HG03066 (cell line): ENCODE data around the gene DKK1.

Source experiments
- ATAC-seq: cut with Tn5 transposase; IDR thresholded peaks from one replicate; pipeline ENCODE4 v1.9.1; 2021; ENCODE audit warnings: low read depth; ENCODE audit not compliant: unreplicated experiment

The DKK1 gene

DNA sequence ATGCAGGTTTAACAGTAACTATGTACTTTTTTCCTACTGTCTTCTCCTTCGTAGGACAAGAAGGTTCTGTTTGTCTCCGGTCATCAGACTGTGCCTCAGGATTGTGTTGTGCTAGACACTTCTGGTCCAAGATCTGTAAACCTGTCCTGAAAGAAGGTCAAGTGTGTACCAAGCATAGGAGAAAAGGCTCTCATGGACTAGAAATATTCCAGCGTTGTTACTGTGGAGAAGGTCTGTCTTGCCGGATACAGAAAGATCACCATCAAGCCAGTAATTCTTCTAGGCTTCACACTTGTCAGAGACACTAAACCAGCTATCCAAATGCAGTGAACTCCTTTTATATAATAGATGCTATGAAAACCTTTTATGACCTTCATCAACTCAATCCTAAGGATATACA is 2.4 kb downstream of the DKK1 start:
- no peak for ATAC-seq

DNA sequence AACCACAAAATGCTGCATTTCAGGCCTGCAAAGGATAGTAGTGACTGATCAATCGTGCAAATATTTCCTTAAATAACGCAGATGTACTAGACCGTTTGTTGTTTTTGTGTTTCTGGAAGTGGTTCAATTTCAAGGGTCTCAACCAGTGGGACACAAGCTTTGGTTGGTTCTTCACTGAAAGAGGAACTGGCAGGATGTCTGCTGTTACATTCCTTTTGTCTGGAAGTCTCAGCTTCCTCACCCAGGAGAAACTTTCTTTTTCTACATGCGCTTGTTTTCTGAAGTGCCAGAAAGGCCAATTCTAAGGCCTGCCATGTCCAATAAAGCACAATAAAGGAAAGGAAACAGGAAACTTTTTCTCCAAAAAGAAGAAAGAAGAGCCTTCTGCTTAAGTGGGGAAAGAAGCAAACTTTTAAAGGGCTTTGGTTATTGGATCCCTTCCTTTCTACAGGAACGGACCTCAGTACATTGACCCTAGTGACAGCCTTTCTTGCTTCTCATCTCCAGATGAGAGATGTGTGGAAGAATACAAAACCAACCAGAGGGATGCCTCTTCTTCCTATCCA is 4.1 kb downstream of the DKK1 start:
- ATAC-seq, result no peak

DNA sequence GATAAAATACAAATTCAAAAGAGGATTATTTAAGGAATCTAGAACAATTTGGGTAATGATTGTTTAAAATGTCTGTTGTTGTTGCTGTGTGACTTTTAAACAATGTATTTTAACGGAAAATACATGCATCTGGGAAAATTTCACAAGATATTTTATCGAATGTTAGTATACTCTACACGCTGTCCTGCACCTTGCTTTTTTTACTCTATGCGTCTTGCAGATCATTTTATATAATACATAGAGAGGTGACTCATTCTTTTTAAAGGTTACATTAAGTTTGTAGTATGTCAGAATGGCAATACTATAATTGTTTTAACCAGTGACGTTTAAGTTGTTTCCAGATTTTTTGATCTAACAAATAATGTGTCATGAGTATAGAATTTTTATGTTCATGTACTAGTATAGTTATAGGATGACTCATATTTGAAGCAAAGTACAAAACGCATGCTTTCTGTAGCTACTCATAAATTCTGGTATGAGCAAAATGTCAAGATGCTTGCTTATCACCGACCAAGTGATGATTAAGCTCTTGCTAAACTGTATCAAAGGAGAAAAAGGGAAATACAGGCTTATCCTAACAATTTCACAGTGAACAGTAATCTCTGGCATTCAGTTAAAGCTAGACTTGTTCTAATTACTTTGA is 4.9 kb downstream of the DKK1 start:
- ATAC-seq, result no peak

DNA sequence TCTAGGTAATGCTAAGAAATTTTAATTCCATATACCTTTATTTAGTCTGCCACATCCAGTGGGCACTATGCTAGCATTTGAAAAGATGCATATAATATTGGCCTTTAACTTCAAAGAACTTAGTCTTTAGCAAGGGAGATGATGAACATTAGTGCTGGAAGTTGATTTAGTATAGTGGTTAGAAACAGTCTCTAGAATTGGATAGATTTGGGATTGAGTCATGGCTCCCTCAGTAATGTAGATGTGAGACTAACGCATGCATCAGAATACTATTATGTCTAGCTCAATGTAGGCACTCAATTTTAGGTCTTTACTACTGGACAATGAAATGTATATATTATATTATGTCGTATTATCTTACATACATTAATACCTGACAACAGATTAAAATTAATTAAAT is 5.8 kb downstream of the DKK1 start:
- no peak for ATAC-seq

DNA sequence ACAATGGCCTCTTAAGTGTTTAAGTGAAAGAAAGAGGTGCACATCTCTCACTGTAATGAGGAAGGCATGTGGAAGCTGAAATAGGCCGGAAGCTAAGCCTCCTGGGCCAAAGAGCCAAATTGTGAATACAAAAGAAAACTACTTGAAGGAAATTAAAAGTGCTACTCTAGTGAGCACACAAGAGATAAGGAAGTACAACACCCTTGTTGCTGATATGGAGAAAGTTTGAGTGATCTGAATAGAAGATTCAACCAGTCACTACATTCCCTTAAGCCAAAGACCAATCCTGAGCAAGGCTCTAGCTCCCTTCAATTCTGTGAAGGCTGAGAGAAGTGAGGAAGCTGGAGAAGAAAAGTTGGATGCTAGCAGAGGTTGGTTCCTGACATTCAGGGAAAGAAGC is 8.2 kb downstream of the DKK1 start:
- ATAC-seq, result no peak

DNA sequence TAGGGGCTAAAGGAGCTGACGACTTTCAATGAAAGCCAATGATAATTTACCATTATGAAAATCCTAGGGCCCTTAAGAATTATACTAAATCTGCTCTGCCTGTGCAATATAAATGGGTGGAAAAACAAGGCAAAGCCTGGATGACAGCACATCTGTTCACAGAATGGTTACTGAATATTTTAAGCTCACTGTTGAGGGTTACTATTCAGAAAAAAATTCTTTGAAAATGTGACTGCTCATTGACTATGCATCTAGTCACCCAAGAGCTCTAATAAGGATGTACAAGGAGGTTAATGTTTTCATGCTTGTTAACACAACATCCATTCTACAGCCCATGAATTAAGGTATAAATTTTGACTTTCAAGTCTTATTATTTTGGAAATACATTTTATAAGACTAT is 8.9 kb downstream of the DKK1 start:
- no peak for ATAC-seq

DNA sequence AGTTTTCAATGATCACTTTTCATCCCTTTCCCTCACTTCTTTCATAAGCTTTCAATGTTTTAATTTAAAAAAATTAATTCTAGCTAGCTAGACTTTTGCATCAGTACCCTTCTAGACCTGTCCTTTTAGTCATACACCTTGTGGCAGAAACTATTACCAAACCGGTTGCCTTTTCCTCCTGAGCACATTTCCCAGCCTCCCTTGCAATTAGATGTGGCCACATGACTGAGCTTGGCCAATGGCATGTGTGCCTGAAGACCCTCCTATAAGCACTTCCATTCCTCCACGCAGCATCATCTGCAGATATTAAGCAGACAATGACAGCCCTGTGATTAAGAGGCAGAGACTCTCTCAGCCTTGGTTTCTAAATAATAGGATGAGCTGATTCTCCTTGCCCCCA is 12.3 kb downstream of the DKK1 start:
- no peak for ATAC-seq

DNA sequence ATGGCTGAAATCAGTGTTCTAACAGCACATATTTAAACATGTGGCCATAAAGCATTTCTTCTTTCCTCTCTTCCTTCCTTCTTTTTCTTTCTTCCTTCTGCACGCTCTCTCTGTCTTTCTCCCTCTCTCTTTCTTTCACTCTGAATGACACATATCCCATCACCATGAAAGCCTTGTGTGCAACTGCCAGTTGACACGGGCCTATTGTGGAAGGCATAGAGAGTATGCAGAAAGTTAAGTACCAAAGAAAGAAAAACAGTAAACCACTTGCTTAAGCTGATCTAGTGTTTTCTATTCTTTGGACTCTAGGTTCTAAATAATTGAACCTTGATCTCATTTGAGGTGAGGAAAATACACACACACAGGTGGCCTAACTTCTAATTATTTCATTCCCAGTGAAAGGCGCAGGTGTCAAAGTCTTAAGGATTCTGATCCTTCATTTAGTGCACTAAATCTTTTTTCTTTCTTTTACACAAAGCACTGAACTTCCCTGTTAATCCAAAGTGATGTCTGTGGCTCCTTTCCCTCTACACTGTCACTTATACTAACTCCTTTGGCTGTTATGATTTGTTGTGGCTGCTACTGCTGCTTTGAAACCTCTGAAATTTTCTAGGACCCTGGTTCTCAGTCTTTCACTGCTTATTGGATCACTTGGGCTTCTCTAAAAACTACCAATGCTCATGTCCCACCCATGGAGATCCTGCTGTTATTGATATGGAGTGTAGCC is 17.7 kb downstream of the DKK1 start:
- ATAC-seq, result no peak

DNA sequence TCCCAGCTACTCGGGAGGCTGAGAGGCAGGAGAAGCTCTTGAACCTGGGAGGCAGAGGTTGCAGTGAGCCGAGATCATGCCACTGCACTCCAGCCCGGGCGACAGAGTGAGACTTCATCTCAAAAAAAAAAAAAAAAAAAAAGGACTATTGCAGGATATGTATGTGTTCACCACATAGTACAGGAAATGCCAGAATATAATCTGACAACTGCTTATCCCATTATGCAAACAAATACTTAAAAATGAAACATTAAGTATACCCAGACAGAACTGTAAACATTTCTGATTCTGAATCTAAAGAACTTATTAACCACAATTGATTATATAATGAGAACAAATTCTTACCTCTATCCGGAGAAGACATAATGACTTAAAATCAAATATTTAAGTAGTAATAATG is 18.7 kb downstream of the DKK1 start:
- no peak for ATAC-seq

DNA sequence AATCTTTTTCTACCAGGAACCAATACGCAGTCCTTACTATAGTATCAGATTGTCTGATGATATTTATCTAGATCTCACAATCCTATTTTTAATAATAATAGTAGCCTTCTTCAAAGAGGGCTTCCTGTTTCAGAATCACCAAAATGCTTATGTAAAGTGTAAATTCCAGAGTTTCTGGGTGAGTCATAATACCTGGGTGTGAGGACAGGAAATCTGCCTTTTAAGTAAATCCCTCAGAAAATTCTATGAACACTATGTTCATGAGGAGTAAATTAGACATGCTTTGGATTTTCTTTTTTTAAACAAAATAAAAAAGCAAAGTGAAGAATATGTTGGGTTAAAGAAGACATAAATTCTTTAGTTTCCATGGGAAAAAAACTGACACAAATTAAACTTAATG is 20.5 kb downstream of the DKK1 start:
- no peak for ATAC-seq

DNA sequence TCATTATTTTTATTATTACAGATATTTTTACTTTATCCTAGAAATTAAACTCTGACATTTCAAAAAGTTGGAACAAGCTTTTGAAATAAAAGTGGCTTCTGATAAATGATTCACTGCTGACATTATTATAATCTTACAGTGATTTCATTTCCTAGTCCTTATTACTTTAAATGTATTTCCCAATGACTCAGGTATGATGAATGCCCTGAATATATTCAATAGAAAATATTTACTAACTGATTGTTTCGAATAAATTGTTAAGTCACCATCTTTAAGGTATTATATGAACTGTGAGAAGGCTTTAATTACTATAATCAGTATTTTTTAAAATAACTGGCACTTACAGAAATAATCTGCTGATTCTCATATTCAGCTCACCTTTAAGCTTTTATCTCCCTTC is 21.6 kb downstream of the DKK1 start:
- ATAC-seq, result no peak

DNA sequence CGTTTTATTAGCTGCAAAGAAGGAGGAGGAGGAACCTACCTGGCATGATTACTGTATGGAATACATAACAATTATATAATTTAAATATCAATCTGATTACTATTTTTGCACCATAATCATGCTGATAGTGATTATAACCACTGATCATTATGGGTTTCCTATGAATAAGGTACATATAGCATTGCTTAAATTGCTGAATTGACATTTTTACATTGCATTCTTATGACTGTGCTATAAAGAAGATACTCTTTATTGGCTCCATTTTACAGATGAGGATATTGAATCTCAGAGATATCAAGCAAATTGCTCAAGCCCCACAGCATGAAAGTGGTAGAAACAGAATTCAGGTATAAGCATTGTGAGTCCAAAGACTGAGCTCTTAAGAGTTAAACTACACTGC is 23.1 kb downstream of the DKK1 start:
- no peak for ATAC-seq

DNA sequence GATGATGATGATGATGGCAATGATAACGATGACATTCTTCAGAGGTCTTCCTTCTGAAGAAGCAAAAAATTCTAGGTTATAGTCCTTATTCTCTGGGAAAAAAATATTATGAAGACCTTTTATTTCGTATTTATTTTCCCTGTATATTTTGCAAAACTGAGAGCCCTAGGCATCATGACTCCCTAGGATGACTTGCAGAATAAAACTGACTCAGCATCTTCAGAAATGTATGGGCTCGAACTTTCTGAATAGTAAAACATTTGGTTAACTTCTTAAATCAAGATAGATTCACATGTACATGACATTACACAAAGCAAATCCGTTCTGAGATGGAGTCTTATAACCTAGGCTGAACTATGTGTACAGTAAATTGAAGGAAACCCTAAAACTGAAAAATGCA is 29.4 kb downstream of the DKK1 start:
- ATAC-seq, result no peak

DNA sequence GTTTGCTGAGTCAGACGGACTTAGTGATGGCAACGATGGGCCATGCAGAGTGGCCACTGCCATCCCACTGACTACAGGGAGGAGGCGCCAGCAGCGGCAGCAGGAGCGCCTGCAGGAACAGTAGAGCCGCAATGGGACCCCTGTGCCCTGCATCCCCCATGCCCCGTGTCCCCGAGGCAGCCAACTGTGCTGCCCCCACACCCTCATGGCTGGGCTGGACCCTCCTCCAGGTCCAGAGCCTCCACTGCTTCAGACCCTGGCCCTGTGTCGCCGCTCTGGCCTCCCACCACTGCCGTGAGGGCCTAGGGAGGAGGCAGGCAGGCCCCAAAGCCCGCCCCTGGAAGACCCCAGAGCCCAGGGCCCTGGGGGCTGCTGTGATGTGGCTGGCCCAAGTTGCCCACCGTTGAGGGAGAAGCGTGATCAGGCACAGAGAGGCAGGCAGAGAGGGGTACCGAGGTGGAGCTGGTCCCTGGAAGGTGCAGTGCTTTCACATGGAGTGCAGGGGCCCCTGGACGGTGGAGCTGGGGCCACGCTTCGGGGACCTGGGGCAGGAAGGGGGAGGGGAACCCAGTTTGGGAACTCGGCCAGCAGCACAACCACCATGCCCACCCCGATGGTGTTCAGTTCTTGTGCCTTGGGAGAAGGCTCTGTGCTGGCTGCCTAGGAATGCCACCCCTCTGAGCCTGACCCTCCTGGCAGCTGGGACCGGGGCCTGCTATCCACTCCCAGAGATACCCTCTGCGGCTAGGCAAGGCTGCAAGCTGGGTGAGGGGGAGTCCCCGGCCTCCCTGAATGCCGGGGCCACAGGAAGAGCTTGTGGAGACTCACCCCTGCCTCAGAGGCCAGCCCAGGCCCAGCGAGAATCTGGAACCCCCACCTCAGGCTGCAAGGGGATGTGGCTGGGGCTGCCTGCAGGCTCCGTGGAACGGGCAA is 32.6 kb downstream of the DKK1 start:
- no peak for ATAC-seq

DNA sequence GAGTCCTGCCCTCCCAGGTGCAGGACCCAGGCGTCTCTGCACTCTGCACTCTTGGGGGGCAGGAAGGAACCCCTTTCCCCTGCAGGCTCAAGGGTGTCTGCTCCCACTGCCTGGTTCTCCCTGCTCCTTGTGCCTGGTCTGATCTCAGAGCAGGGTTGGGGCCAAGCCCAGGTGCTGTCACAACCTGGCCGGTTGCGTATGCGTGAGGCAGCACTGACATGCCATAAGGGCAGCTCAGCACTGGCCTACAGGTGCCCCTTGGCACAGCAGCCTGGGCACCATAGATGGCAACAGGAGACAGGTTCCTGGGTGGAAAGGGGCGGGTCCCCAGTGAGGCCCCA is 33.2 kb downstream of the DKK1 start:
- no peak for ATAC-seq

DNA sequence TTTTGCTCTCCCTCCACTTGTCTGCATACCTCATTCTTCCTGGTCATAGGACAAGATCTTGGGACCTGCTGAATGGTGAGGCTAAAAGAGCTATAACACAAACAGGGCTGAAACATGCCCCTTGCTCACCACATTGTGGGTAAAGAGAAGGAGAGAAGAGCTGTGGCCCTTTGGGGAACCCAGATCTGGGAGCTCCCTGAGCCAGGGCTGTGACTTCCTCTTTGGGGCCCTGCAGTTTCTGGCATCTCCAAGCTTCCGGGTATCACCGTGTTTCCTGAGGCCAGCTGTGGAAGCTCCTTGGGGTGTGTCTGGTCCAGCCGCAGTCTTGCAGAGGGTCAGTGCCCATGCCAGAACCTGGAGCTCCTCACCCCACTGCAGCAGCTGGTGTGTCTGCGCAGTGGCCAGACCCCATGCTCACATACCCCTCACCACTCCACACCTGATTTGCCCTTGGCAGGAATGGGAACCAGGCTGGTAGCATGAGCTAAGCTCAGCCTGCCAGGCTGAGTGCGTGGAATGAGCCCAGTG is 34.0 kb downstream of the DKK1 start:
- ATAC-seq, result no peak

DNA sequence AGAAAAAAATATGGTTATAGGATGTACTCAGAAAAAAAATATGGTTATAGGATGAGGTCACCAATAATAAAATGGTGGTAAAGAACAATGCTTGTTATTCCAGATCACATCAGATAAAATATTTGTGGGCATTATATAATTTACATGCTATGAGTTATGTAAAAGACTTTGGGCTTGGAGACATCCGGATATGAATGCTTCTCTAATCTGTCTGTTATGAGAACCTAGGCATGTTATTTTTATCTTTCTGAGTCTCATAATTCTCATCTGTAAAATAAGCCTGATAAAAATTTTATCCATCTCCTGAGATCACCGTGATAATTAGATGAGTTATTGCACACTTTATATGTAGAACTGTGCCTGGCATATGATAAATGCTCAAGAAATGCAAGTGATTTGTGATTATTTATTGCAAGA is 37.8 kb downstream of the DKK1 start:
- no peak for ATAC-seq

DNA sequence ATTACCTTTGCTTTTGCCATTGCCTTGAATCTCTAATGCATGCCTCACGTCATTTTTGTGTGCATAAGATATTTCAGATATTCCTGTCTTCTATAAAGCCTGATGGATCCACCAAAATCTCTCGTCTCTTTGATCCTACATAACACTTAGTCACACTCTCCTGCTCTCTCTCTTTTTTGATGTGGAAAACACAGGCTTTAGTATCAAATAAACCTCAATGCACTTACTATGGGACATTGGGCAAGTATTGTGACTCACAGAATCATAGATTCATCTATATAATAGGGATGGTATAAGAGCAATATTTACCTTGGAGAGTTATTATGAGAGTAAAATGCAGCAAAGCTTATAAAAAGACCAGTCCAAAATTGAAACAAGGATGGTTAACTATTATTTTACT is 39.1 kb downstream of the DKK1 start:
- ATAC-seq, result no peak

DNA sequence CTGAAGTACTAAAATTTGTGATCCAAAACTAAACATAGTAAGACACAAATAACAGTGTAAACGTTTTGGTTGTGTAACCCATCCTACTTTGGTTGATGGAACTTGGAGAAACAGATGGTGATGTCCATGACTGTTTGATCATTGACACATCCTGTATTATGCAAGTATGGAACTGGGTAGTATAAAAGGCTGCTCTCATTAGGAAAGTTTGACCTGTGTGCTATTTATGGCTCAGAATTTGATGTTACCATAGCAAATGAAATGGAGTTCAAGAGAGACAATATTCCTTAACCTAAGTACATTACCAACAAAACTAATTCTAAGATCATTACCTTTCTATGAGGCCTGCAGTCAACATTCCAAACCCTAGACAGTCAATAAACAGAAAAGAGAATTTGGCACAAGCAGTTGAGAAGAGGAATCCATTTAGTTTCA is 39.9 kb downstream of the DKK1 start:
- ATAC-seq, result no peak

DNA sequence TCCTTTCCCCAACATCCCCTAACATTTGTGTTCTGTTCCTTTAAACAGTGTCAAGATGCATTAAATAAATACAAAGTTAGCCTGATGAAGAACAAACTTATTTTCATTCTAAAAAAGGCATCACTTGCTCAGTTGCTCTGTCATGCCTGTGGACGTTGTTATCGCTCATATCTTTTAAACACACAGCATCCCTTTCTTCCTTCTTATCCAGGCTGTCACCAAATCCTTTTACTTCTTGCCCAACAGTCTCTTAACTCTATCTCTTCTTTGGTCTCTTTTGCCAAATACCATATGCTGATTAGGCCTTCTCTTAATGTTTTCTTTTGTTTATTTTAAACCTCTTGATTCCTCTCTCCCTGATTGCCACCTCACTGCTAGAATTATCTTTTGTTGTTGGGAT is 43.9 kb downstream of the DKK1 start:
- ATAC-seq, result no peak

DNA sequence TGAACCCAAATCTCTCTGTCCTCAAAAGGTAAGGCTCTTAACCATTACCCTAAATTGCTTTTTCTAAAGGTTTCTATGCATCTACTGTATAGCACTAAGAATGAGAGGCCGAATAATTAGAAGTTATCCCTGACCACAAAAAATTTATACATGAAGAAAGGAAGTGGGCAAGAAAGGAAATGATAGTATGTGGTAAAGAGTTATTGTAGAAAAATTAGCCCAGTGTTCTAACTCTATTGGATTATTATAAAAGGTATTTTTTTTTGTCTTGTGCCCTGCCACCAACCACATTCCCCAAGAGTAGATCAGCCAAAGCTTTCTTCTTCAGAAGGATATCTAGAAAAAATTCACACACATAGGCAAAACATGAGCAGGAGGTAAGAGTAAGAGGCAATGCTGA is 45.4 kb downstream of the DKK1 start:
- no peak for ATAC-seq
